ENCODE results near the gene TBL1XR1. TPM values are rescaled to one million over a fixed set of nuclear protein-coding genes. Genes with fewer than 3 reads are reported as not detected.

The TBL1XR1 gene
- total RNA-seq, 2 experiments from 2014 or later, result 63.2 to 67.8 TPM

GRCh38 chr3:177181418-177181817, 15.9 kb downstream of the TBL1XR1 start:
- POLR2A ChIA-PET, result interaction anchor here (1.5 kb wide), 1 partner anchor 15 kb away, joined by 9 read pairs; the partner anchor contains the start of gene TBL1XR1
- peaks cover 57% of the 10 kb centered on the region for H3K4me1 ChIP-seq (ENCODE audit: insufficient read depth, low read length)
- Mint-ChIP-seq H3K4me1 (ENCODE audit: low read depth) (peaks cover 79% of the 10 kb centered on the region), H3K27me3 (no peaks in the 10 kb centered on the region), H3K36me3 (ENCODE audit: low read depth) (peaks cover 17% of the 10 kb centered on the region), H3K4me3 (no peak overlapping the region), H3K9me3 (no peaks in the 10 kb centered on the region), H3K27ac (peak overlapping the region; percentile 60)
- H3K9me3 ChIP-seq (ENCODE audit: control insufficient read depth in 1 of 2, insufficient read depth in 1 of 2, low read length in 2 of 2), result no peaks in the 10 kb centered on the region
- H3K27ac ChIP-seq (ENCODE audit: low read depth in 1 of 2, low read length in 2 of 2), result no peak overlapping the region
- ATAC-seq (ENCODE audit: poor library complexity) (no peak), DNase-seq (no peak)
- CTCF ChIA-PET, result no interaction called here
- H3K4me3 ChIP-seq (ENCODE audit: low read length), result no peak overlapping the region
- peaks cover 4% of the 10 kb centered on the region for H3K36me3 ChIP-seq (ENCODE audit: insufficient read depth, low read length)
- TF ChIP-seq, protein P1, sequence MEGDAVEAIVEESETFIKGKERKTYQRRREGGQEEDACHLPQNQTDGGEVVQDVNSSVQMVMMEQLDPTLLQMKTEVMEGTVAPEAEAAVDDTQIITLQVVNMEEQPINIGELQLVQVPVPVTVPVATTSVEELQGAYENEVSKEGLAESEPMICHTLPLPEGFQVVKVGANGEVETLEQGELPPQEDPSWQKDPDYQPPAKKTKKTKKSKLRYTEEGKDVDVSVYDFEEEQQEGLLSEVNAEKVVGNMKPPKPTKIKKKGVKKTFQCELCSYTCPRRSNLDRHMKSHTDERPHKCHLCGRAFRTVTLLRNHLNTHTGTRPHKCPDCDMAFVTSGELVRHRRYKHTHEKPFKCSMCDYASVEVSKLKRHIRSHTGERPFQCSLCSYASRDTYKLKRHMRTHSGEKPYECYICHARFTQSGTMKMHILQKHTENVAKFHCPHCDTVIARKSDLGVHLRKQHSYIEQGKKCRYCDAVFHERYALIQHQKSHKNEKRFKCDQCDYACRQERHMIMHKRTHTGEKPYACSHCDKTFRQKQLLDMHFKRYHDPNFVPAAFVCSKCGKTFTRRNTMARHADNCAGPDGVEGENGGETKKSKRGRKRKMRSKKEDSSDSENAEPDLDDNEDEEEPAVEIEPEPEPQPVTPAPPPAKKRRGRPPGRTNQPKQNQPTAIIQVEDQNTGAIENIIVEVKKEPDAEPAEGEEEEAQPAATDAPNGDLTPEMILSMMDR (IDR thresholded peaks at IDR 0.05), result no peak
- H3K27me3 ChIP-seq (ENCODE audit: control insufficient read depth in 1 of 2, insufficient read depth in 2 of 2, low read length in 2 of 2), result no peaks in the 10 kb centered on the region
- intact Hi-C loops (cut with DNase I, micrococcal nuclease), result loop anchor here in 1 of 2 experiments (10.0 kb wide), 1 partner anchor 473 kb away; no protein-coding TSS in a partner anchor

GRCh38 chr3:177180506-177180905, 16.8 kb downstream of the TBL1XR1 start:
- DNase-seq (no peak), ATAC-seq (ENCODE audit: poor library complexity) (no peak)
- H3K27me3 ChIP-seq (ENCODE audit: control insufficient read depth in 1 of 2, insufficient read depth in 2 of 2, low read length in 2 of 2), result no peaks in the 10 kb centered on the region
- no peak overlapping the region for H3K4me3 ChIP-seq (ENCODE audit: low read length)
- no peaks in the 10 kb centered on the region for H3K27me3 Mint-ChIP-seq
- H3K36me3 Mint-ChIP-seq (ENCODE audit: low read depth), result peaks cover 17% of the 10 kb centered on the region
- peaks cover 4% of the 10 kb centered on the region for H3K36me3 ChIP-seq (ENCODE audit: insufficient read depth, low read length)
- TF ChIP-seq, protein P1 (IDR thresholded peaks at IDR 0.05), result no peak
- H3K27ac Mint-ChIP-seq, result peak overlapping the region; percentile 60
- H3K9me3 Mint-ChIP-seq, result no peaks in the 10 kb centered on the region
- CTCF ChIA-PET, result no interaction called here
- H3K4me3 Mint-ChIP-seq, result no peak overlapping the region
- H3K4me1 ChIP-seq (ENCODE audit: insufficient read depth, low read length), result peaks cover 55% of the 10 kb centered on the region
- H3K27ac ChIP-seq (ENCODE audit: low read depth in 1 of 2, low read length in 2 of 2), result no peak overlapping the region
- H3K9me3 ChIP-seq (ENCODE audit: control insufficient read depth in 1 of 2, insufficient read depth in 1 of 2, low read length in 2 of 2), result no peaks in the 10 kb centered on the region
- H3K4me1 Mint-ChIP-seq (ENCODE audit: low read depth), result peaks cover 72% of the 10 kb centered on the region
- intact Hi-C loops (cut with DNase I, micrococcal nuclease), result loop anchor here in 1 of 2 experiments (10.0 kb wide), 1 partner anchor 474 kb away; no protein-coding TSS in a partner anchor
- POLR2A ChIA-PET, result interaction anchor here (1.0 to 1.5 kb wide), 4 partner anchors 14 to 179 kb away, joined by 3 to 9 read pairs (median 5); partner anchors contain the start of gene TBL1XR1

DNA sequence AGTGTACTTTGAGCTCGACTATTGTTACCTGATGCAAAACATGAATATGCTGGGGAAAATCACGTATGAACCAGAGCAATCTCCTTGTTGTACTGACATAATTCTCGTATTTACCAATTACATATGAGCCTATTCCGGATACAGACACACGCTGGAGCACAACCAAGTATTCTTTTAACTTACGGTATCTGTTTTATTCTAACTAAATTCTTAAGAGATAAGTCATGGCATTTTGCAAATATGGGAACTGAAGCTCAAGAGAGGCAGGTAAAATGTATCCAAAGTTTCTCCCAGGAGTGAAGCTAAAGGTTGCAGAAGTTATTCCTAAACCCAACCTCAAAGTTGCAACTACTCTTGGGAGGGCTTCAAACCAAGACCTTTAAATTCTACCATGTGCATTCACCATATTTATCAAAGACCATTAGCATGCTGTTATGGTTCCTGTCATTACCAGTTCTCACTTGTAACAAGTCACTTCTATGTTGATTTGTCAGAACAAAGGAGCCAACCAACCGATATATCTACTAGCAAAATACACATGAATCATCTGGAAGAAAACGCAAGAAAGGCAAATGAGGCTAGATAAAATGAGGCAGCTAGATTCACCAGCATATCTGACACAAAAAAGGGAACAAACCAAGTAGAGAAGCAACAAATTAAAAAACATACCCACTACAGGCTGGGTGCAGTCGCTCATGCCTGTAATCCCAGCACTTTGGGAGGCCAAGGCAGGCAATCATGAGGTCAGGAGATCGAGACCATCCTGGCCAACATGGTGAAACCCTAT, 17.8 kb downstream of the TBL1XR1 start:
- H3K27ac Mint-ChIP-seq, result peak overlapping the region; percentile 60
- peaks cover 21% of the 10 kb centered on the region for H3K36me3 Mint-ChIP-seq (ENCODE audit: low read depth)
- intact Hi-C loops (cut with DNase I, micrococcal nuclease), result loop anchor here in 1 of 2 experiments (10.0 kb wide), 1 partner anchor 475 kb away; no protein-coding TSS in a partner anchor
- TF ChIP-seq, protein P1 (IDR thresholded peaks at IDR 0.05), result no peak
- H3K9me3 Mint-ChIP-seq, result no peaks in the 10 kb centered on the region
- H3K4me3 Mint-ChIP-seq, result peak overlapping the region; percentile 46
- peak overlapping the region in 1 of 2 donors; percentile 9 for H3K27ac ChIP-seq (ENCODE audit: low read depth in 1 of 2, low read length in 2 of 2)
- H3K4me1 ChIP-seq (ENCODE audit: insufficient read depth, low read length), result peaks cover 50% of the 10 kb centered on the region
- no peak for ATAC-seq (ENCODE audit: poor library complexity)
- H3K27me3 ChIP-seq (ENCODE audit: control insufficient read depth in 1 of 2, insufficient read depth in 2 of 2, low read length in 2 of 2), result no peaks in the 10 kb centered on the region
- DNase-seq, result no peak
- no peaks in the 10 kb centered on the region for H3K27me3 Mint-ChIP-seq
- POLR2A ChIA-PET, result interaction anchor here (1.3 to 1.4 kb wide), 2 partner anchors 15 to 180 kb away, joined by 4 to 6 read pairs; no protein-coding TSS in a partner anchor
- H3K4me3 ChIP-seq (ENCODE audit: low read length), result no peak overlapping the region
- CTCF ChIA-PET, result interaction anchor here (0.7 to 1.5 kb wide), 2 partner anchors 10 to 16 kb away, joined by 3 read pairs; no protein-coding TSS in a partner anchor
- peaks cover 4% of the 10 kb centered on the region for H3K36me3 ChIP-seq (ENCODE audit: insufficient read depth, low read length)
- no peaks in the 10 kb centered on the region for H3K9me3 ChIP-seq (ENCODE audit: control insufficient read depth in 1 of 2, insufficient read depth in 1 of 2, low read length in 2 of 2)
- peaks cover 68% of the 10 kb centered on the region for H3K4me1 Mint-ChIP-seq (ENCODE audit: low read depth)

Data from CD4-positive, alpha-beta T cell (primary cell).